Cerebellar cortex (tissue), 1 donor: ENCODE data around the gene GGACT.

Experiments
- DNase-seq: peaks from one replicate; pipeline ENCODE4 v3.0.0-alpha.2; 2015; ENCODE audit warnings: low spot score

The GGACT gene

GRCh38 chr13:100547791-100548201 lies 40.8 kb downstream of the GGACT start:
- DNase-seq, result peak; percentile 90

- no peak for DNase-seq
Observed at GRCh38 chr13:100546713-100547405, 41.7 kb downstream of the GGACT start.

GRCh38 chr13:100545684-100546061 lies 42.9 kb downstream of the GGACT start:
- DNase-seq, result no peak

GRCh38 chr13:100544866-100545683 lies 43.5 kb downstream of the GGACT start:
- peak; percentile 59 for DNase-seq

GRCh38 chr13:100543872-100544602 lies 44.6 kb downstream of the GGACT start:
- no peak for DNase-seq

- peak; percentile 28 for DNase-seq
Observed at GRCh38 chr13:100542826-100543156, 45.8 kb downstream of the GGACT start.

GRCh38 chr13:100541897-100542825 lies 46.4 kb downstream of the GGACT start:
- DNase-seq, result no peak

- no peak for DNase-seq
Observed at GRCh38 chr13:100540621-100541020, 48.0 kb downstream of the GGACT start.

GRCh38 chr13:100537951-100538462 lies 50.6 kb downstream of the GGACT start:
- no peak for DNase-seq

- no peak for DNase-seq
Observed at GRCh38 chr13:100537486-100537885, 51.1 kb downstream of the GGACT start.

- no peak for DNase-seq
Observed at GRCh38 chr13:100536643-100537180, 51.9 kb downstream of the GGACT start.

- no peak for DNase-seq
Observed at GRCh38 chr13:100535426-100536135, 53.0 kb downstream of the GGACT start.

GRCh38 chr13:100534911-100535310 lies 53.7 kb downstream of the GGACT start:
- no peak for DNase-seq

- no peak for DNase-seq
Observed at GRCh38 chr13:100534147-100534843, 54.3 kb downstream of the GGACT start.

GRCh38 chr13:100533588-100534041 lies 55.0 kb downstream of the GGACT start:
- no peak for DNase-seq

GRCh38 chr13:100532836-100533435 lies 55.7 kb downstream of the GGACT start:
- no peak for DNase-seq

- DNase-seq, result no peak
Observed at GRCh38 chr13:100532090-100532766, 56.4 kb downstream of the GGACT start.

GRCh38 chr13:100530671-100531213 lies 57.8 kb downstream of the GGACT start:
- DNase-seq, result no peak
